ENCODE data around the gene OTX1.

DNA sequence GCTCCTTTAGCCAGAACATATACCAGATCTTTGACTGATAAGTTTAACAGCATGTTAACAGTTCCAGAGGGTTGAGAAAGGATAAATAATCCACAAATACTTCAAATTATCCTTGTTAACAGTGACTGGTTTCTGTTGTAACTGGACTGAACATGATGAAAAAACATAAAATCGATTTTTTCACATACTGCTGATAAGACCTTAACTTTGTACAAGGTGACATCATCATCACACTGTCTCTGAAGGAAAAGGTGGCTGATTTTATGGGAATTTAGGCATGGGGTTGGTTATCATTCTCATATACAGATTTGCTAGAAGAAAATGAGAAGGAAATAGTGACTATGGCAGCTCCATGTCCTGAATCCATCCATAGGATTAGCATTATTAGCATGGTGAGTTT is 36.1 kb downstream of the OTX1 start:
- TF ChIP-seq, protein P1, sequence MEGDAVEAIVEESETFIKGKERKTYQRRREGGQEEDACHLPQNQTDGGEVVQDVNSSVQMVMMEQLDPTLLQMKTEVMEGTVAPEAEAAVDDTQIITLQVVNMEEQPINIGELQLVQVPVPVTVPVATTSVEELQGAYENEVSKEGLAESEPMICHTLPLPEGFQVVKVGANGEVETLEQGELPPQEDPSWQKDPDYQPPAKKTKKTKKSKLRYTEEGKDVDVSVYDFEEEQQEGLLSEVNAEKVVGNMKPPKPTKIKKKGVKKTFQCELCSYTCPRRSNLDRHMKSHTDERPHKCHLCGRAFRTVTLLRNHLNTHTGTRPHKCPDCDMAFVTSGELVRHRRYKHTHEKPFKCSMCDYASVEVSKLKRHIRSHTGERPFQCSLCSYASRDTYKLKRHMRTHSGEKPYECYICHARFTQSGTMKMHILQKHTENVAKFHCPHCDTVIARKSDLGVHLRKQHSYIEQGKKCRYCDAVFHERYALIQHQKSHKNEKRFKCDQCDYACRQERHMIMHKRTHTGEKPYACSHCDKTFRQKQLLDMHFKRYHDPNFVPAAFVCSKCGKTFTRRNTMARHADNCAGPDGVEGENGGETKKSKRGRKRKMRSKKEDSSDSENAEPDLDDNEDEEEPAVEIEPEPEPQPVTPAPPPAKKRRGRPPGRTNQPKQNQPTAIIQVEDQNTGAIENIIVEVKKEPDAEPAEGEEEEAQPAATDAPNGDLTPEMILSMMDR (IDR thresholded peaks at IDR 0.05 in 2 of 3, conservative IDR thresholded peaks at IDR 0.05 in 1 of 3; ENCODE audit: borderline replicate concordance in 1 of 3, insufficient read depth in 1 of 3, low read depth in 2 of 3, low read length in 2 of 3), result no peak
- TF ChIP-seq EZH2 (IDR thresholded peaks at IDR 0.05), result no peak
- no peak for TF ChIP-seq CEBPB (IDR thresholded peaks at IDR 0.05; ENCODE audit: low read depth)
- no peak for TF ChIP-seq TCF7L2 (IDR thresholded peaks at IDR 0.05; ENCODE audit: borderline replicate concordance, extremely low read depth, insufficient read depth, insufficient read length)
- TF ChIP-seq YY1 (IDR thresholded peaks at IDR 0.05; ENCODE audit: extremely low read depth, insufficient replicate concordance, low read depth, low read length), result no peak
- TF ChIP-seq POLR2A (IDR thresholded peaks at IDR 0.05; ENCODE audit: borderline replicate concordance, extremely low read depth, insufficient read depth, insufficient read length), result no peak
- TF ChIP-seq, protein P2, sequence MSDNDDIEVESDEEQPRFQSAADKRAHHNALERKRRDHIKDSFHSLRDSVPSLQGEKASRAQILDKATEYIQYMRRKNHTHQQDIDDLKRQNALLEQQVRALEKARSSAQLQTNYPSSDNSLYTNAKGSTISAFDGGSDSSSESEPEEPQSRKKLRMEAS (IDR thresholded peaks at IDR 0.05), result no peak
- TF ChIP-seq, protein P3, sequence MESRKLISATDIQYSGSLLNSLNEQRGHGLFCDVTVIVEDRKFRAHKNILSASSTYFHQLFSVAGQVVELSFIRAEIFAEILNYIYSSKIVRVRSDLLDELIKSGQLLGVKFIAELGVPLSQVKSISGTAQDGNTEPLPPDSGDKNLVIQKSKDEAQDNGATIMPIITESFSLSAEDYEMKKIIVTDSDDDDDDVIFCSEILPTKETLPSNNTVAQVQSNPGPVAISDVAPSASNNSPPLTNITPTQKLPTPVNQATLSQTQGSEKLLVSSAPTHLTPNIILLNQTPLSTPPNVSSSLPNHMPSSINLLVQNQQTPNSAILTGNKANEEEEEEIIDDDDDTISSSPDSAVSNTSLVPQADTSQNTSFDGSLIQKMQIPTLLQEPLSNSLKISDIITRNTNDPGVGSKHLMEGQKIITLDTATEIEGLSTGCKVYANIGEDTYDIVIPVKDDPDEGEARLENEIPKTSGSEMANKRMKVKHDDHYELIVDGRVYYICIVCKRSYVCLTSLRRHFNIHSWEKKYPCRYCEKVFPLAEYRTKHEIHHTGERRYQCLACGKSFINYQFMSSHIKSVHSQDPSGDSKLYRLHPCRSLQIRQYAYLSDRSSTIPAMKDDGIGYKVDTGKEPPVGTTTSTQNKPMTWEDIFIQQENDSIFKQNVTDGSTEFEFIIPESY (IDR thresholded peaks at IDR 0.05; ENCODE audit: extremely low read depth, insufficient replicate concordance, low read length), result no peak
- TF ChIP-seq SIN3A (IDR thresholded peaks at IDR 0.05; ENCODE audit: low read depth), result no peak
- TF ChIP-seq CBX3 (IDR thresholded peaks at IDR 0.05; ENCODE audit: low read depth), result no peak
- TF ChIP-seq SP1 (IDR thresholded peaks at IDR 0.05; ENCODE audit: low read depth), result no peak
